HG03097 (cell line): ENCODE results near the gene METRNL.

Source experiments
- ATAC-seq: cut with Tn5 transposase; IDR thresholded peaks from one replicate; pipeline ENCODE4 v1.9.1; 2021; ENCODE audit not compliant: unreplicated experiment, low FRiP score

The METRNL gene

DNA sequence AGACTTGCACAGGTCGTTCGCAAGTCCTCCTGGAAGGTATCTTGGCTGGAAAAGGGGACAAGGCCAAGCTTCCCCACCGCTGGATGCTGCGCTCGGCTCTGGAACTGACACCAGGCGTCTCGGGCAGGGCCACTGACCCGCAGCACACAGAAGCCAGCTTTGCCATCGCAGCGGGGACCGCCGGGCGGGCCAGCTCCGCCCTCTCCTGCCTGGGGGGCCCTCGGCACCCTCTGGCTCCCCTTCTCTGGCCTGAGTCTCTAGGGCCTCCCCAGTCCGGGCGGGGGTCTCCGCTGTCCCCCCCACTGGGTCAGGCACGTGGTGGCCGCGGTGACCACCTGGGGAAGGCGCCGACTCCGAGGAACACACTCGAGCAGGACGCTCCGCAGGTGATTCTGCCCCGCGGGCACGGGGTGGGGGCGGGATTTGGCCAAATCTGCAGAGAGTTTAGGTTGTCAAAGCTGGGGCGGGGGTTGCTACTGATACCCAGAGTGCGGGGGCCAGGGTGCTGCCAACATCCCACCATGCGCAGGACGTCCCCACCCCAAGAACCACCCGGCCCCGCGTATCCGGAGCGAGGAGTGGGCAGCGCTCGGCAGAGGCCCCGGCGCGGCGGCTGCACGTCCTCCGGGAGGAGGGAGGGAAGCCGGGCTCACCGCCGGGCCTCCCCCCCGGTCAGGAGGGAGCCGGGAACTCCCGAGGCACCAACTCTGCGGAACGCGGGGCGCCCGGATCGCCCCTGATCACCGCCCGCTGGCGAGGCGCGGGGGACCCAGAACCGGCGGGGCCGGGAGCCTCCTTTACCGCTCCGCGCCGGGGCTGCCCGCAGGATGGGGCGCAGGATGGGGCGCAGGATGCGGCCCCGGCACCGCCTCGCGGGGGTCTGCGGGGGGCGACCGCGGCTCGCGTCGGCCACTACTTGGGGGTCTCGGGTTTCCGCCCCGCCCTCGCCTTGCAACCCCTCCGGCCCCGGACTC is 744 bp upstream of the METRNL start:
- ATAC-seq = peak; percentile 8

DNA sequence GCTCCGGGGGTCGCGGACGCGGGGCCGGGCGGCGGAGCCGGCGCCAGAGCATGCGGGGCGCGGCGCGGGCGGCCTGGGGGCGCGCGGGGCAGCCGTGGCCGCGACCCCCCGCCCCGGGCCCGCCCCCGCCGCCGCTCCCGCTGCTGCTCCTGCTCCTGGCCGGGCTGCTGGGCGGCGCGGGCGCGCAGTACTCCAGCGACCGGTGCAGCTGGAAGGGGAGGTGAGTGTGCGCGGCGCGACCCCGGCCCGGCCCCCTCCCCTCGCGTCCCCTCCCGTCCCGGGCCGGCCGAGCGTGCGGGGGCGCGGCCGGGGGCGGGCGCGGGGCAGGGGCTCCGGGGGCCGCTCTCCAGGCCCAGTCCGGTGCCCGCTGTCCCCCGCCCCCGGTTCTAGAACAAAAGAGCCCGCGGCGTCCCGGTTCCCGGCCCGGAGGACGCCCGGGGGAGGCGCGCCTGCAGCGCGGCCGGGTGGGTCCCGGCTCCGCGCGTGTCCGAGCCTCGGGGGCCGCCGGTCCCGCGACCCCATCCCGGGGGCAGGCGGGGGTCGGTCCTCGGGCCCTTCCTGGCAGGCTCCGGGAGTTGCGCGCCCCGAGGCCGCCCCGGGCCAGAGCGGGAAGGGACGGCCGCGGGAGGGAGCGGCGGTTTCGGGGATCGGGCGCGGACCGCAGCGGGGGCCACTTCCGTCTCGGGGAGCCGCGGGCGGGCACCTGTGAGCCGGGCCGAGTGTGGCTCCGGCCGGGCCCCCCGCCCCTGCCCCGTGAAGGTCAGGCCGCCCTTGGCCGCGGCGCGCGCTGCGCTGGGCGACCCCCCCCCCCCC is 563 bp downstream of the METRNL start:
- peak; percentile 5 for ATAC-seq

DNA sequence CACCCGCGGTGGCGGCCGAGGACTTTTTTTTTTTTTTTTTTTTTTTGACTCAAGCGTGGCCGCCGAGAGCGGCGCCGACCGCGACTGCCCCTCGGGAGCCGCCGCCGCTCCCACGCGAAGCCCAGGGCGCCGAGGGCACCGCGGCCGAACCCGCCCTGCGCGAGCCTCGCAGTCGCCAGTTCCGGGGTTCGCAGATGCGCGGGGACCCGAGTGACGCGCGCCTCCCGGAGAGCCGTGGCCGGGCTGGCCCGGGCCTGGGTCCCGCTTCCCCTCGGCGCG is 1.1 kb downstream of the METRNL start:
- ATAC-seq = no peak

DNA sequence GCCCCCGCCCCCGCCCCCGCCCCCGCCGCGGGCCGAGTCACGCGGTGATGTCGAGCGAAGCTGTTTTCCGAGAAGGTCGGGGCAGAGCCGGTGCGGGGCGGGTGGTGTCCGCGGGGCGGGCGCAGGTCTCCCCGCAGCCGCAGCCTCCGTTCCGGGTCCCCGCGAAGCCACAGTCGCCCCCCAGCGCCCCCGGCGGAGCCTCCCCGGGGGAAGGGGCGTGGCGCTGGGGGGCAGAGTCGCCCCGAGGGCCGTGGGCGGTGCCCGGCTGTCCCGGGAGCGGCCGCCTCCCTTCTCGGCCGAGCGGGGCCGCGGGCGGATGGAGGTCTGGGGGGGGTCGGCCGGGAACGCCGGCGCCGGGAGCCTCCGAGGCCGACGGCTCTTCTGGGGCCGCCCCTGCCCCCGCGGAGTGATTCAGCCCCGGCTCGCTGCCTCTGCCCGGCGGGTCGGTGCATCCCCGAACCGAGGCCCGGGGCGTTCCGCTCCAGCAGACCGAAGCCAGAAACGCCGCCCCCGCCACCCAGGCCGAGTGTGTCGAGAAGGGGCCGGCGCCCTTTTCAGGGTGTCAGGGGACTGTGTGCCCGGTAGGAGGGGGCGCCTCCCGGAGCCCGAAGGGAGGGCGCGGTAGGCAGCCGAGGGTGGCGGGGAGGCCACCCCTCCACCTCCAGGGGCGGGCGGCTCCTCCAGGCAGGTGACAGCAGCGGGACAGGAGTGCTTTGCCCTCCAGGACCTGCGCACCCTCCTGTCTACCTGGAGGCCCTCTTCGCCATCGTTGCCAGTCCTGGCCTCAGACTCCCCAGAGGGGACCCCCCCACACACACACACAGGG is 1.7 kb downstream of the METRNL start:
- no peak for ATAC-seq

DNA sequence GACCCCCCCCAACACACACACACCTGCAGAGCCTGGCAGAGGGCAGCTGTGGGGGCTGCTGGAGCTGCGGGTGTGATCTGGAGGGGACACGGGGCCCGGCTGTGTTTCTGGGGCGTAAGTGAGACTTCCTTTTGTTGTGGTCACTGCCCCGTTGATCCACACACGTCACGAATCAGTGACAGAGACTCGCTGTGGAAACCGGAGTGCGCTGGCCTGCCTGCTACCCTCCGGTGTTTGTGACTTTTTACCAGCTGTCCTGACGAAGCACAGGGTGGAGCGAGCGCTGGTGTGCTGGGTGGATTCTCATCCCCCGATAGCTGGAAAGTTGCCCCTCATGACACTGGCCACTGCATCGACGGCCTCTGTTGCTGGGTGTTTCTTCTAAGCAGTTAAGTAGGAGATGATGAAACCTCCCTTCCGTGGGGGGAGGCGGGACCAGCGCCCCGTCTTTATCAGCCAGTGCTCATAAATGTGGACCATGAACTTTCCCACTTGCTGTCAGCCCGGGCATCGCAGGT is 2.3 kb downstream of the METRNL start:
- ATAC-seq = no peak

DNA sequence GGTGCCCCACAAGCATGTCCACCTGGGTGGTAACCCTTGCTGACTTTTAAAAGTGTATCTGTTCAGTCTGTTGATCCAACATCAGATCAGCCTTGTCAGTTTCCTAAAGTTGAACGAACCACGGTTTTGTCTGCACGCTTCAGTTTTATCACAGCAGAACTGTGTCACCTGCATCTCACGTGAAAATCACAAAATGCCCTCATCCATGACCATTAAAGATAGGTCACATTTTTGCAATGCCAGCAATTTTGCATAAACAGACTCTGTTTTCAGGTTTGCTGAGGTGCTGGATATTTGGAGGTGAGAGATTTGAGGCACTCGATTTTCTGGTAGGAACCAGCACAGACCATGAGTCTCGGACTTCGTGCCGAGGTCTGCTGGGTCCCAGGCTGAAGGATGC is 3.0 kb downstream of the METRNL start:
- no peak for ATAC-seq

DNA sequence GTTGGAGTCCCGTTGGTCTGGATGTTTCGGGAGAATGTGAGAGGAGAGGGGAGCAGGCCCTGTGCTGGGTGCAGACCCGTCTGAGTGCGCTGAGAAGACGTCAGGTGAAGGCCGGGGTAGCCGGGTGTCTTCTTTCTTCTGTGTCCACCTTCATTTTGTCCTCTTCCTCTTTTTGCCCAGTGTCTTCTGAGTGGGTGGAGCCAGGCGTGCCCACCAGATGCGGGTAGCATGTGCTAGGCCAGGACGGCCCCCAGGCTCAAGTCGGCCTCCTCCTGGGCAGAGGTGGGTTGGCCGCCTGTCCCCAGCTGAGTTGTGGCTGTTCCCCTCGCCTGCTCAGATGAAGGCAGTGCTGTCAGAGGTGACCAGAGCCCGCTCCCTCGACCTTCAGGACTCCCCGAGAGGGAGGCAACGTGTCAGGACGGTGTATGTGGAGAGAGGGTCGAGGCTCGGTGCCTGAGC is 3.5 kb downstream of the METRNL start:
- no peak for ATAC-seq

DNA sequence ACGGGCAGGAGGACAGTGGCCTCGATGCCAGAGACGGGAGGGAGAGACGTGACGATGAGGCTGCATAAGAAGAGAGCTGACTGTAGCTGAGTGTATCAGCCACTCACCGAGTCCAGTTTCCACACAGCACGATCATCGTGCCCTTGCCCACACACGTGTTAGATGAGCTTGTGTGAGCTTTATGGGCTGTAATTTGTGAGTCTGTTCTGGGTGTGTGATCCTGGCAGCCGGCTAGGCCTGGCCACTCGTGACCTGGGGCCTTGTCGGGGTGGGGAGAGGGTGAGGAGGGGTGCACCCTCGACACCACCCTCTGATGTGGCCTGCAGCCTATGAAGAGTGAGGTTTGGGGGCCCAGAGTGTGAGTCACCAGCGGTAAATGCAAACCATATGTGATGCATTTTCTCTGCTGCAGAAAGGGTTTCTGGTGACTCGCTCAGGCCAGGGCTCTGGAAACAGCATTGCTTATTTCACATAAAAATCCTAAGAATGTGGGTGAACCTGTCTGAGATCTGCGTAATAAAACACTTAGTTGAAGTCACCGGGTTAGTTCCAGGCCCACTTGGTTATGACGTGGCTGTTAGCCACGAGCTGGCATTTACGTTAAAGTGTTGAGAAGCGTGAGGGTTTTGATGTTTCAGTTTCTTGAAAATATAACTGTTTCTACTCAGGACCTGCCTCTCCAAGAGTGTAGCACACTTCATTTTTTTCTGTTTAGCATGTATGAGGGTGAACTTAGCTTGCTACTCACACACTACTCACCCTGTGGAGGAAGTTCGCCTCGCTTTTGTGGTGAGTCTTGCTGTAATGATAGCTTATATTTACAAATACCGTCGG is 4.2 kb downstream of the METRNL start:
- ATAC-seq = no peak

DNA sequence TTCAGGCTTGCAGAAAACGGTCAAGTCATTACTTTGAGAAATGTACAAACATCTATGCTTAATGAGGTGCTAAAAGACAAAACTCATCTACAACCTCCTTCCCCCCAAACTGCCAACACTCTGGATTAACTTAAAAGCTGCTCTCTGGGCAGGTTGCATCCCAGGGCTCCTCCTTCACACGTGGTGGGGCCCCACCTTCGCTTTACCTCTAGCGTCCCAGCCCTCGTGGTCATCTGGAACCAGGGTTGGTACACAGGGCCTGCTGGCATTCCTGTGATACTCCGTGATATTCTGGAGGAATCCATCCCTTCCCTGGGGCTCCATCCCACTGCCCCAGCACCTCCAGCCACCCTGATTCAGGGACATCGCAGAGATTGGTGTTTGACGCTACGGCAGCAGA is 4.8 kb downstream of the METRNL start:
- ATAC-seq = no peak

DNA sequence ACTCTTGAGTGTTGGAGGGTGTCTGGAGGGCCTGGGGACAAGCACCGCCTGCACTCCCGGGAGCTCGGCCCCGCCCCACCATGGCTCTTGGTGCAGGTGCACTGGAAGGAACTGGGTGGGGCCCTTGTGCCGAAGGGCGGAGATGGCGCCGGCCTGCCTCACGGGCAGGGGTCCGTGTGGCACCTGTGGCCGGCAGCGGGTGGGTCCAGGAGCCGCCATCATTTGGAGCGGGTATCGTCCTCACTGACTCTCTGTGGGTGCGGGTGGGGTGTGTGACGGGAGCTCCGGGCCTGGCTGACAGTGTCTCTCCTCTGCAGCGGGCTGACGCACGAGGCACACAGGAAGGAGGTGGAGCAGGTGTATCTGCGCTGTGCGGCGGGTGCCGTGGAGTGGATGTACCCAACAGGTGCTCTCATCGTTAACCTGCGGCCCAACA is 5.2 kb downstream of the METRNL start:
- ATAC-seq = no peak

DNA sequence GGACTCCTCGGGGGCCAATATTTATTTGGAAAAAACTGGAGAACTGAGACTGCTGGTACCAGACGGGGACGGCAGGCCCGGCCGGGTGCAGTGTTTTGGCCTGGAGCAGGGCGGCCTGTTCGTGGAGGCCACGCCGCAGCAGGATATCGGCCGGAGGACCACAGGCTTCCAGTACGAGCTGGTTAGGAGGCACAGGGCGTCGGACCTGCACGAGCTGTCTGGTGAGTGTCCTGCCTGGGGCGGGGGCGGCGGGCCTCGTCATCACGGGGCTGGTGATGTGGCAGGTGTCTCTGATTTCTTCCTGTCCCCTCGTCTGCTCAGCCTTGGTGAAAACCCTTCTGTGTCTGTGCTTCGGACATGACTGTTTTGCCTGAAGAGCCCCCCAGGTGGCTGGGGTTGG is 5.7 kb downstream of the METRNL start:
- no peak for ATAC-seq

DNA sequence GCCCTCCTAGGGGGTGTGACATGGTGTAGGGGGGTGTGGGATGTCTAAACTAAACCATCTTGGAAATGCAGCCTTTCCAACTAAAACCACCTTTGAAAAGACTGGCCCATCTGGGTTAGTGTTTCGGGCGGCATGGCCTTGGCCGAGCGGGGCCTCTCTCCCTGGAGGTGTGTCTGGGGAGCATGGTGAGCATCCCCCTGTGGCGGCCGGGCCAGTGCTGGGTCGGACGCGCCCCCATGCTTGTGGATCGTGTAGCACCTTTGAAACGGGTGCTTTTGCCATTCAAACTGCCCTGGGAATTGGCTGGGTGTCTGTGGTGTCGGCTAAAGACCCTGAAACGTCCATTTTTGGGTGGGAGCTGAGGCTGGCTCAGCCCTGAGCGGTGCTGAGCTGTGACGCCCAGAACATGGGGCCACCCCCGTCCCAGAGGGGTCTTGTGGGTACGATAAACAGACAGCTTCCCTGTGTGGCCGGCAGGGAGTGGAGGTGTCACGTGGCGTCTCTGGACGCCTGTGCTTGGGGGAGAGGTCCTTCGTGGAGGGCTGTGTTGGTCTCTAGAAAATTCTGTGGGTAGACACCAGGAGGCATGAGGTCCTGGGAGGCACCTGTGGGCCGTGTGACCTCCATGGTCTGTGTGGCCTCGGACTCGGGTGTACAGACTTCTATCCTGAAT is 6.3 kb downstream of the METRNL start:
- no peak for ATAC-seq

DNA sequence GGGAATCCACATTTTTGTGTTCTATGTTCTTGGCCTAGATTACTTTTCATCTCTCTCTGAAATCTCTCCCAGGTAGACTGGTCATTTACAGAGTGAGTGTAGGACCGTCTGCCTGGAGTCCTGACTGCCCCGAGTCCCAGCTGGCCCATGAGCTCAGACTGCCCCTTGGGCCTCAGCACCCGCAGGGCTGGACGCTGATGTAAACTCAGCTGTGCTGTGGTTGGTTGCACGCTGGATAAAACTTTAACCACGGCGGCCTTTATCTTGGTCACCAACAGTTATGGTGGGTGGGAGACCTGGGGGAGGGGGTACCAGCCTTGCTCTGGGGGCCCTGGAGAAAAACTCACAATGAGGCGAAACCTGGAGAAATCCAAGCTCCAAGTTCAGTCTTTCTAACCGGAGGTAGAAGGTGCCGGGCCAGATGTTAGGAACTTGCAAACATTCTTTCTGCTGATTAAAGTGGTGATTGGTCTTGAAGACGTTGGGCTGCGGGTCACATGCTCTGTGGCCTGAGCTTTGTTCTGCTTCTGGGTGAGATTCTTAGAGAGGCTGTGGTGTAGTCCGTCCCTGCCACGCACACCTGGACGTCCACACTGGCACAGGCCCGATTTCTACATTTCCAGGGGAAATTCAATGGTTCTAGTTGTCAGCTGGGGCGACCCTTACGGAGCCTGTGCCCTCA is 6.9 kb downstream of the METRNL start:
- no peak for ATAC-seq

DNA sequence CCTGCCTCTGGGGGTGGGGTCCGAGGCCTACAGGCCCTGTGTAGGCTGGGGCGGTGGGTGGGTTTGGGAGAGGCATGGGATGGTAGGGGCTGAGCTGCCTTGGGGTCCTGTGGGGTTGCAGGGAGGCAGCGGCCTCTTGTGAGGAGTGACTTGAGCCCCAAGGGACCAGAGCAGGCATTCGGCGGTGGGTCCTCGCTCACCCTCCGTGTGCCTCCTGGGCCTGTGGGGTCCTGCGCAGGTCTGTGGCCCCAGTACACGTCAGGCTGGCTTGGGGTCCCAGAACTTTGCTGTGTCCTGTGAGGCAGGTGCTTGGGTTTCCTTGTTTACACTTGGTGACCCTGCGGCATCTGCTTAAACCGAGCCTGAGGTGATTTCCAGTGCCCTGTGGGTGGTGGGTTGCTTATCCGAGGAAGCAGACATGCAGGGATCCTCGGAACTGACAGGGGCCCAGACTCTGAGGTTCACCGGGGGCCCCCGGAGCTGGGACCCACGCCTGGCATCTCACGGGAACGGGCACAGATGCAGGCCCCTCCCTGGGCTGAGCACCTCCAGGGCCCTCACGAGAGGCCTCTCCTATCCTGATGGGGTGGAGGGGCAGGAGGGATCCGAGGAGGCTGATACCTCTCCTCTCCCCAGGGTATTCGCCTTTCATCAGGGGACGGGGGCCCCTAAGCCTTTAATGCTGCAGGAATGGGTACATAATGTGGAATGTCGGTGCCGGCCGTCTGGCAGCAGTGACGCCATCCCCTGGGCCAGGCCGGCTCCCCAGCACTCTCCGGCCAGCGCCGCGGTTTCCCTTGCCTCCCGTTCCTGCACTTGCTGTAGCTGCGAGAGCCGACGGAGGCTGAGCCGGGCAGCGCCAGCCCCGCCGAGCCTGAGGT is 7.7 kb downstream of the METRNL start:
- ATAC-seq = no peak

DNA sequence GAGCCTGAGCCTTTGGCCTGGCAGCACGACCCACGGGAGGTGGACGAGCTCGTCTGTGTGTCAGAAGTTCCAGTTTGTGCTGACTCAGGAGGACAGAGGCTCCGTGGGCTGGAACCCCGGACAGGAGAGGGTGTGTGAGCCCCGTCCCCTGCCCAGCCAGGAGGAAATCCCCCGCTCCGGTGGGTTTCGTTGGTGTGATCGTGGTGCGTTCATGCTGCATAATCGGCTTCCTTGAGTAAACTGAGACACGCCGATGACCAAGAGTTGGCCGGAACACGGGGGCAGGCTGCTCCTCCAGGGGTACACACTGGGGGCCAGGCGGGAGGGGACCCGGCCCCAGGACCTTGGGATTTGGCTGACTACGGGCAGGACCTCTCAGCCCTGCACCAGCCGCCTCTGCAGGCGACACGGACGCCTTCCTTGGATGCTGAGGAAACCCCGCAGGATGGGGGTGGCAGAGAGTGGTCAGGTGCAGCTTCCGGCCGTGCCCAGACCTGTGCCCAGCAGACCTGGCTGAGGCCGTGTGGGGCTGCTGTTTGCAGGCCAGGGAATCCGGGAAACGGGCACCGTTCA is 8.5 kb downstream of the METRNL start:
- no peak for ATAC-seq

DNA sequence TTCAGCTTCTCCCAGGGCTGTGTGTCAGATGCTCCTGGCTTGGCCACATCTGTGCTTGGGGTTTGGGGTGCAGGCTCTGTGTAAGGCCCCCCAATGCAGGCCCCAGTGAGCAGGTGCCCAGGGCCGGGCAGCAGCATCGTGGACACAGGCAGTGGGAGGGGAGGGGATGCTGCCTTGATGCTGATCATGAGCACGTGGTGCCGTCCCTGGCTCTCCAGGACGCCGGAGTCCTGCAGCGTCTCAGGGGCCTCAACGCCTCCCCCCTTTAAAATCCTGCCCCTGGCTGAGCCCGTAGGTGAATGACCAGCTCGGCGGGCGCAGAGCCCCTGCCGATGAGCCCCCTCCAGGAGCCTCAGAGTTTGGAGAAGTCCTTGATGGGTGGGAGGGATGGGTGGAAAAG is 9.0 kb downstream of the METRNL start:
- ATAC-seq = no peak

DNA sequence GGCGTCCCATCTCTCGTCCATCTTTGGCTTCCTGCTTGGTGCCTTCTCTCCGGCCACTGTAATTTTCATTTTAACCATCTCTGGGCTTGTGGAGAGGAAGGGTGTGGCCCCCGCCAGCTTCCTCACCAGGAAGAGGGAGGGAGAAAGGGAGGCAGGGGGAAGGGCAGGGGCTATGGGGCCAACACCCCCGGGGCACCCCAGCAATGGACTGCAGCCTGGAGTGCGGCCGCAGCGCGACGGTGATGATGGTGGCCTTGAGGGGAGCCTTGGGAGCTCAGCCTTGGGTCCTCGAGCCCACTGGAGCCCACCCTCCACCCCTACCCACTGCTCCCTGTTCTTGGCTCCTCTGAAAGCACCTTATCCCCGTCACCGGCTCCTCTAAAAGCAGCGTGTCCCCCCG is 9.5 kb downstream of the METRNL start:
- ATAC-seq = no peak
